CD4-positive, alpha-beta T cell (primary cell): ENCODE data around the gene MPV17L2. TPM values are rescaled to one million over a fixed set of nuclear protein-coding genes. Genes with fewer than 3 reads are reported as not detected.

ENCODE experiments used
- ATAC-seq: fragments of 200-7000 bp; cut with Tn5 transposase; one replicate; pipeline ENCODE4 v1.10.0; 2022; ENCODE audit warnings: mild to moderate bottlenecking; ENCODE audit not compliant: poor library complexity
- CTCF ChIA-PET: fragments of 350-600 bp; sonication (Branson Sonifier 250); formaldehyde crosslinking; loops from one replicate; lab custom pipeline; 2021; ENCODE audit warnings: antibody characterized with exemption, inconsistent platforms; lab: Charles Lee
- POLR2A ChIA-PET: fragments of 350-600 bp; sonication (Branson Sonifier 250); formaldehyde crosslinking; loops from one replicate; lab custom pipeline; 2021; ENCODE audit warnings: antibody characterized with exemption, inconsistent platforms; lab: Charles Lee
- DNase-seq, 14 experiments: peaks; one replicate each; pipeline ENCODE4 v3.0.0-alpha.2; 2013 to 2020; ENCODE audit warnings: mixed read lengths in 2 of 14
- H3K27ac ChIP-seq, 2 donors: one replicate each; pipeline versions ENCODE4 v1.5.1 to v1.7.0; 2013; ENCODE audit warnings: low read length in 2 of 2, low read depth in 1 of 2, mild to moderate bottlenecking in 1 of 2
- H3K27me3 ChIP-seq, 2 experiments: 1 replicate in 1 of 2; 2 replicates in 1 of 2; pipeline versions ENCODE4 v1.6.1 to v1.7.0; 2013; ENCODE audit warnings: low read length in 2 of 2, control low read depth in 1 of 2, mild to moderate bottlenecking in 1 of 2, moderate library complexity in 1 of 2; ENCODE audit not compliant: insufficient read depth in 2 of 2, control insufficient read depth in 1 of 2
- H3K36me3 ChIP-seq: one replicate; pipeline ENCODE4 v1.6.1; 2013; ENCODE audit warnings: low read length, control low read depth; ENCODE audit not compliant: insufficient read depth
- H3K4me1 ChIP-seq: one replicate; pipeline ENCODE4 v1.6.1; 2013; ENCODE audit warnings: low read length, control low read depth; ENCODE audit not compliant: insufficient read depth
- H3K4me3 ChIP-seq: one replicate; pipeline ENCODE4 v1.5.1; 2013; ENCODE audit warnings: mild to moderate bottlenecking, low read length, moderate library complexity
- H3K9me3 ChIP-seq, 2 experiments: 1 replicate in 1 of 2; 2 replicates in 1 of 2; pipeline versions ENCODE4 v1.6.1 to v1.7.0; 2013; ENCODE audit warnings: low read length in 2 of 2, mild to moderate bottlenecking in 2 of 2, control low read depth in 1 of 2, moderate library complexity in 1 of 2; ENCODE audit not compliant: control insufficient read depth in 1 of 2, insufficient read depth in 1 of 2
- H3K27ac Mint-ChIP-seq: one replicate; pipeline ENCODE4 v1.8.0; 2020; ENCODE audit warnings: mixed read lengths
- H3K27me3 Mint-ChIP-seq: one replicate; pipeline ENCODE4 v1.8.0; 2021; ENCODE audit warnings: mixed read lengths
- H3K36me3 Mint-ChIP-seq: one replicate; pipeline ENCODE4 v1.8.0; 2021; ENCODE audit warnings: low read depth, mixed read lengths
- H3K4me1 Mint-ChIP-seq: one replicate; pipeline ENCODE4 v1.8.0; 2021; ENCODE audit warnings: low read depth, mixed read lengths
- H3K4me3 Mint-ChIP-seq: one replicate; pipeline ENCODE4 v1.8.0; 2020; ENCODE audit warnings: mild to moderate bottlenecking, mixed read lengths
- H3K9me3 Mint-ChIP-seq: one replicate; pipeline ENCODE4 v1.8.0; 2020; ENCODE audit warnings: mixed read lengths
- CTCF ChIP-seq: fragments of 200-600 bp; IDR thresholded peaks from one replicate; pipeline ENCODE4 v1.8.0; 2022; ENCODE audit warnings: antibody characterized with exemption, mild to moderate bottlenecking
- intact Hi-C, 2 experiments: fragments of 100-400 bp; cut with DNase I in 1 of 2; cut with micrococcal nuclease in 1 of 2; formaldehyde crosslinking; loops; one replicate each; pipeline versions ENCODE4 v1.15.1 to v1.9.0; 2023 to 2025; cut with DNase I, micrococcal nuclease
- total RNA-seq, 174 experiments: library from RNA in 2 of 174; stranded (reverse) in 2 of 174; gene quantifications; one replicate each; pipeline ENCODE4 v1.2.3 and lab custom pipeline; 2021 to 2026

MPV17L2 gene
- total RNA-seq, 2 experiments from 2014 or later = 2.8 to 3.9 TPM

- Histone ChIP-seq H3K27ac (no peak overlapping the region), H3K4me3 (no peak overlapping the region), H3K27me3 (no peaks in the 10 kb centered on the region), H3K36me3 (peaks cover 24% of the 10 kb centered on the region), H3K9me3 (no peaks in the 10 kb centered on the region), H3K4me1 (peaks cover 23% of the 10 kb centered on the region)
- no peak overlapping the region for H3K27ac Mint-ChIP-seq
- no peak overlapping the region for H3K4me3 Mint-ChIP-seq
- intact Hi-C loops = loop anchor here in 1 of 2 experiments (1.0 to 2.0 kb wide), 2 partner anchors 47 to 91 kb away; no protein-coding TSS in a partner anchor
- no peaks in the 10 kb centered on the region for H3K27me3 Mint-ChIP-seq
- ChIA-PET POLR2A (interaction anchor here (1.5 kb wide), 1 partner anchor 14 kb away, joined by 4 read pairs; no protein-coding TSS in a partner anchor), CTCF (interaction anchor here (1.2 kb wide), 1 partner anchor 95 kb away, joined by 3 read pairs; a partner anchor contains a TSS)
- DNase-seq = peak in 1 of 14 experiments; percentile 16
- peaks cover 13% of the 10 kb centered on the region for H3K4me1 Mint-ChIP-seq
- peaks cover 16% of the 10 kb centered on the region for H3K36me3 Mint-ChIP-seq
- no peak for TF ChIP-seq CTCF
- no peak for ATAC-seq
- H3K9me3 Mint-ChIP-seq = no peaks in the 10 kb centered on the region
Measured at GRCh38 chr19:18159810-18160209, 33.2 kb upstream of the MPV17L2 start.

- H3K9me3 ChIP-seq = no peaks in the 10 kb centered on the region
- DNase-seq (no peak), ATAC-seq (no peak)
- H3K27me3 Mint-ChIP-seq = no peaks in the 10 kb centered on the region
- H3K4me3 Mint-ChIP-seq = peak overlapping the region; percentile 31
- intact Hi-C loops = loop anchor here in 1 of 2 experiments (1.0 to 2.0 kb wide), 2 partner anchors 48 to 91 kb away; no protein-coding TSS in a partner anchor
- peaks cover 13% of the 10 kb centered on the region for H3K4me1 Mint-ChIP-seq
- peak overlapping the region; percentile 33 for H3K27ac Mint-ChIP-seq
- H3K4me1 ChIP-seq = peaks cover 21% of the 10 kb centered on the region
- H3K27me3 ChIP-seq = no peaks in the 10 kb centered on the region
- H3K36me3 Mint-ChIP-seq = peaks cover 18% of the 10 kb centered on the region
- no peak for TF ChIP-seq CTCF
- H3K9me3 Mint-ChIP-seq = no peaks in the 10 kb centered on the region
- ChIA-PET POLR2A (interaction anchor here (1.0 to 1.5 kb wide), 2 partner anchors 9 to 70 kb away, joined by 3 to 5 read pairs; no protein-coding TSS in a partner anchor), CTCF (interaction anchor here (1.2 to 1.8 kb wide), 2 partner anchors 8 to 94 kb away, joined by 3 to 9 read pairs; partner anchors contain the start of gene PIK3R2)
- no peak overlapping the region for H3K4me3 ChIP-seq
- H3K27ac ChIP-seq = no peak overlapping the region
- peaks cover 22% of the 10 kb centered on the region for H3K36me3 ChIP-seq
Measured at GRCh38 chr19:18160493-18160970, 32.5 kb upstream of the MPV17L2 start.

- peaks cover 12% of the 10 kb centered on the region for H3K4me1 Mint-ChIP-seq
- no peak overlapping the region for H3K27ac Mint-ChIP-seq
- CTCF ChIA-PET = interaction anchor here (1.8 kb wide), 1 partner anchor 9 kb away, joined by 9 read pairs; the partner anchor contains the start of gene PIK3R2
- H3K9me3 ChIP-seq = no peaks in the 10 kb centered on the region
- peaks cover 28% of the 10 kb centered on the region for H3K36me3 ChIP-seq
- H3K36me3 Mint-ChIP-seq = peaks cover 23% of the 10 kb centered on the region
- POLR2A ChIA-PET = interaction anchor here (1.0 to 1.5 kb wide), 3 partner anchors 9 to 70 kb away, joined by 3 to 5 read pairs (median 3); no protein-coding TSS in a partner anchor
- DNase-seq (peak; percentile 58 to 92 (median 82)), ATAC-seq (peak; percentile 99)
- H3K27me3 Mint-ChIP-seq = no peaks in the 10 kb centered on the region
- TF ChIP-seq CTCF = peak; percentile 53
- intact Hi-C loops = loop anchor here (1.0 to 2.0 kb wide), 3 partner anchors 48 to 249 kb away; no protein-coding TSS in a partner anchor
- H3K4me3 Mint-ChIP-seq = no peak overlapping the region
- no peaks in the 10 kb centered on the region for H3K9me3 Mint-ChIP-seq
- H3K4me3 ChIP-seq = peak overlapping the region; percentile 20
- H3K4me1 ChIP-seq = peaks cover 21% of the 10 kb centered on the region
- no peak overlapping the region for H3K27ac ChIP-seq
- H3K27me3 ChIP-seq = no peaks in the 10 kb centered on the region
Measured at GRCh38 chr19:18160971-18161635, 31.9 kb upstream of the MPV17L2 start.
